Nephron progenitor cell (in vitro differentiated cells): ENCODE measurements around the gene ITPK1.
A peak's percentile ranks its signal among the peaks of the same experiment; 100 is the strongest.

ENCODE experiments used
- DNase-seq: peaks from one replicate; pipeline ENCODE4 v3.0.0; 2021
- H3K27ac Mint-ChIP-seq: 2 replicates; pipeline ENCODE4 v1.8.0; 2021; ENCODE audit warnings: mild to moderate bottlenecking, moderate library complexity, mixed read lengths
- H3K27me3 Mint-ChIP-seq: 2 replicates; pipeline ENCODE4 v1.8.0; 2021; ENCODE audit warnings: mild to moderate bottlenecking, low read depth, mixed read lengths; ENCODE audit not compliant: poor library complexity
- H3K36me3 Mint-ChIP-seq: 2 replicates; pipeline ENCODE4 v1.8.0; 2021; ENCODE audit warnings: low read depth, mixed read lengths
- H3K4me1 Mint-ChIP-seq: 2 replicates; pipeline ENCODE4 v1.8.0; 2021; ENCODE audit warnings: mixed read lengths
- H3K4me3 Mint-ChIP-seq: 2 replicates; pipeline ENCODE4 v1.8.0; 2021; ENCODE audit warnings: mild to moderate bottlenecking, moderate library complexity, mixed read lengths
- H3K9me3 Mint-ChIP-seq: 2 replicates; pipeline ENCODE4 v1.8.0; 2021; ENCODE audit warnings: mild to moderate bottlenecking, moderate library complexity, mixed read lengths
- TF ChIP-seq, protein P1 (sequence below): fragments of 200-600 bp; sonication (generic); IDR thresholded peaks from 2 replicates; pipeline ENCODE4 v1.5.0; 2021; ENCODE audit warnings: antibody characterized with exemption

ITPK1 gene

GRCh38 chr14:93033983-93034670, 81.6 kb downstream of the ITPK1 start:
- no peak overlapping the region for H3K27ac Mint-ChIP-seq
- peak; percentile 39 for DNase-seq
- TF ChIP-seq, protein P1, sequence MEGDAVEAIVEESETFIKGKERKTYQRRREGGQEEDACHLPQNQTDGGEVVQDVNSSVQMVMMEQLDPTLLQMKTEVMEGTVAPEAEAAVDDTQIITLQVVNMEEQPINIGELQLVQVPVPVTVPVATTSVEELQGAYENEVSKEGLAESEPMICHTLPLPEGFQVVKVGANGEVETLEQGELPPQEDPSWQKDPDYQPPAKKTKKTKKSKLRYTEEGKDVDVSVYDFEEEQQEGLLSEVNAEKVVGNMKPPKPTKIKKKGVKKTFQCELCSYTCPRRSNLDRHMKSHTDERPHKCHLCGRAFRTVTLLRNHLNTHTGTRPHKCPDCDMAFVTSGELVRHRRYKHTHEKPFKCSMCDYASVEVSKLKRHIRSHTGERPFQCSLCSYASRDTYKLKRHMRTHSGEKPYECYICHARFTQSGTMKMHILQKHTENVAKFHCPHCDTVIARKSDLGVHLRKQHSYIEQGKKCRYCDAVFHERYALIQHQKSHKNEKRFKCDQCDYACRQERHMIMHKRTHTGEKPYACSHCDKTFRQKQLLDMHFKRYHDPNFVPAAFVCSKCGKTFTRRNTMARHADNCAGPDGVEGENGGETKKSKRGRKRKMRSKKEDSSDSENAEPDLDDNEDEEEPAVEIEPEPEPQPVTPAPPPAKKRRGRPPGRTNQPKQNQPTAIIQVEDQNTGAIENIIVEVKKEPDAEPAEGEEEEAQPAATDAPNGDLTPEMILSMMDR = peak; percentile 20
- H3K27me3 Mint-ChIP-seq = no peaks in the 10 kb centered on the region
- no peak overlapping the region for H3K4me3 Mint-ChIP-seq
- no peaks in the 10 kb centered on the region for H3K36me3 Mint-ChIP-seq
- H3K9me3 Mint-ChIP-seq = no peaks in the 10 kb centered on the region
- H3K4me1 Mint-ChIP-seq = peaks cover 74% of the 10 kb centered on the region

GRCh38 chr14:93033084-93033982, 82.4 kb downstream of the ITPK1 start:
- Mint-ChIP-seq H3K4me1 (peaks cover 79% of the 10 kb centered on the region), H3K27ac (no peak overlapping the region), H3K4me3 (no peak overlapping the region), H3K27me3 (no peaks in the 10 kb centered on the region), H3K9me3 (no peaks in the 10 kb centered on the region), H3K36me3 (no peaks in the 10 kb centered on the region)
- TF ChIP-seq, protein P1 = no peak
- DNase-seq = no peak

DNA sequence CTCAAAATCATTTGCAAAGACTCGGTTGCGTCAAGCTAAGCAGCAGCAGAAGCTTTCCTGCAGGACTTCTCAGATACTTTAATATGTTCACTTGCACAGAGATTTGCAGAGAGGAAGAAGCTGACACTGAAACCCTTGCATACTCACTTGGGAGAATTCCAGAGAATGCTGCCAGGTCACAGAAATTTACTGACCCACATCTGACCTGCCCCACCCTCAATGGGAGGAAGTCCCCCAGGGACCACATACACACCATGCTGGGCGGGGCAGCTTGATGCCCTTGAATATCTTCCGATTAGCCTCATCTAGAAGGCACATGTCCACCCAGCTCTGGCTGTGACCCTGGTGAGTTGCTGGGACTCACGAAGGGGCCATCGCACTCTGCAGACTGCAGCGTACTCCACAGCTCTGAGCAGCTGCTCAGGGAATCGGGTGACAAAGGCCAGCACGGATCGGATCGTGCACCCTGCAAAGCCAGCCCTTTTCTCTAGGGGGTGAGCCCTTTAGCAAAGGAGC, 83.2 kb downstream of the ITPK1 start:
- H3K27me3 Mint-ChIP-seq = no peaks in the 10 kb centered on the region
- H3K9me3 Mint-ChIP-seq = no peaks in the 10 kb centered on the region
- peak; percentile 31 for DNase-seq
- no peaks in the 10 kb centered on the region for H3K36me3 Mint-ChIP-seq
- H3K27ac Mint-ChIP-seq = no peak overlapping the region
- no peak overlapping the region for H3K4me3 Mint-ChIP-seq
- peaks cover 81% of the 10 kb centered on the region for H3K4me1 Mint-ChIP-seq
- TF ChIP-seq, protein P1 = no peak

DNA sequence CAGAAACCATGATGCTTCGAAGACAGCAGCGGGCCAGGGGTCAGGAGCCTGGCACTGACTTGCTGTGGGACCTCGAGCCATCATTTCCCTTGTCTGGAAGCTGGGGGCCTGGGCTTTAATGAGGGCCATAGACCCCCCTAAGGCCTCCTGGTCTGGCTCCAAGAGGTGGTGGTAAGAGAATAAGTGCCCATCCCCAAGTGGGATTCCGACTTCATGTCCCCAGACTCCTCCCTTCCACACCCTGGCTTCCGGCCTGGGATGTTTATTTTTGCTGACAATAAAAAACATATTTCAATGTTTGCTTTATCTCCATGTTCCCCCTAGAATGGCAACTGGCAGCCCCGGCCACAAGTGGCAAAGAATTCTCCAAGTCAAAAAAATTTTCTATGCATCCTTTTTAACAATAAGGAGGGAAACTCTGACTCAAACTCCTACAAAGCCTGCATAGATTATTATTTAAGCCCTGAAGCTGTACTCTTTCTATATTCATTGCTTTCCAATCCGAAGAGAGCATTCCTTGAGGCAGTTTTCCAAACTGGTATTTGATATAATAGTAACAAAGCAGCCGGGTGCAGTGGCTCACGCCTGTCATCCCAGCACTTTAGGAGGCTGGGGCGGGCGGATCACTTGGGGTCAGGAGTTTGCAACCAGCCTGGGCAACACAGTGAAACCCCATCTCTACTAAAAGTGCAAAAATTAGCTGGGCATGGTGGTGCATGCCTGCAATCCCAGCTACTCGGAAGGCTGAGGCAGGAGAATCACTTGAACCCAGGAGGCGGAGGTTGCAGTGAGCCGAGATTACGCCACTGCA, 84.0 kb downstream of the ITPK1 start:
- H3K27me3 Mint-ChIP-seq = no peaks in the 10 kb centered on the region
- TF ChIP-seq, protein P1 = no peak
- H3K27ac Mint-ChIP-seq = no peak overlapping the region
- H3K36me3 Mint-ChIP-seq = no peaks in the 10 kb centered on the region
- H3K9me3 Mint-ChIP-seq = no peaks in the 10 kb centered on the region
- H3K4me1 Mint-ChIP-seq = peaks cover 75% of the 10 kb centered on the region
- no peak for DNase-seq
- H3K4me3 Mint-ChIP-seq = no peak overlapping the region

DNA sequence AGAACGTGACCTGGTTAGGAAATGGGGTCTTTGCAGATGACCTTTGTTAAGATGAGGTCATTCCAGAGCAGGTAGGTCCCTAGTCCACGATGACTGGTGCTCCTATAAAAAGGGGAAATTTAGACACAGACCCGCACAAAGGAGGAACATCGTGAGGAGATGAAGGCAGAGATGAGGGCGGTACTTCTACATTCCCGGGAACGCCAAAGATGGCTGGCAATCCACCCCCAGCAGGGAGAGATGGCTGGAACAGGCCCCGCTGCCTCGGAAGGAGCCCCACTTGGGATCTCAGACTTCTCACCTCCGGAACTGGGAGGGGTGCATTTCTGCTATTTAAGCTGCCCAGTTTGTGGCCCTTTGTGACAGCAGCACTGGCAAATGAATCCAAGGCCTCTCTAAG, 85.0 kb downstream of the ITPK1 start:
- H3K27me3 Mint-ChIP-seq = no peaks in the 10 kb centered on the region
- H3K36me3 Mint-ChIP-seq = no peaks in the 10 kb centered on the region
- H3K4me1 Mint-ChIP-seq = peaks cover 66% of the 10 kb centered on the region
- H3K9me3 Mint-ChIP-seq = no peaks in the 10 kb centered on the region
- no peak overlapping the region for H3K4me3 Mint-ChIP-seq
- no peak overlapping the region for H3K27ac Mint-ChIP-seq
- no peak for DNase-seq
- TF ChIP-seq, protein P1 = no peak
